Prostate gland (tissue), 2 donors: ENCODE results near the gene RIMBP3B. TPM values are rescaled to one million over a fixed set of nuclear protein-coding genes. Genes with fewer than 3 reads are reported as not detected.
"Not testable (repeated sequence)": the region's sequence is repeated elsewhere in the genome, so short reads cannot be mapped to it uniquely, and the experiment has no call there.

Experiments
- DNase-seq: peaks from one replicate; pipeline ENCODE4 v3.0.0-alpha.2; 2019; ENCODE audit warnings: low spot score
- H3K27ac ChIP-seq, 2 donors: fragments of 200-600 bp; sonication (generic); 2 replicates each; pipeline ENCODE4 v1.5.1; 2017 to 2019
- H3K27me3 ChIP-seq: fragments of 200-600 bp; sonication (generic); replicated peaks from 2 replicates; pipeline ENCODE4 v1.5.1; 2019; ENCODE audit not compliant: insufficient read depth
- H3K36me3 ChIP-seq, 2 donors: fragments of 200-600 bp; sonication (generic); 1 replicate in 1 of 2; 2 replicates in 1 of 2; pipeline versions ENCODE4 v1.5.1 to v1.8.1; 2017 to 2019
- H3K4me1 ChIP-seq: fragments of 200-600 bp; sonication (generic); replicated peaks from 2 replicates; pipeline ENCODE4 v1.5.1; 2019
- H3K4me3 ChIP-seq, 2 donors: fragments of 200-600 bp; sonication (generic); 2 replicates each; pipeline ENCODE4 v1.5.1; 2017 to 2019
- H3K9me3 ChIP-seq: fragments of 200-600 bp; sonication (generic); 2 replicates; pipeline ENCODE4 v1.5.1; 2017
- WGBS: methylation state at CpG from one replicate; pipeline ENCODE4 v1.1.5; 2018; 5-methylcytosine and 5-hydroxymethylcytosine counted together
- intact Hi-C: fragments of 100-400 bp; cut with DNase I; formaldehyde crosslinking; loops from one replicate; pipeline ENCODE4 v1.14.2; 2022
- small RNA-seq, 2 donors: library from RNA; depleted of rRNA; stranded (forward); fragments of <200 nt; gene quantifications; one replicate each; pipeline ENCODE3, GENCODE V24; 2016
- total RNA-seq, 2 donors: library from RNA; depleted of rRNA; stranded (reverse); fragments of >200 nt; gene quantifications; one replicate each; pipeline ENCODE4 v1.1.0, GENCODE V29; 2016

RIMBP3B gene
- total RNA-seq, 2 donors from 2014 or later: not detected

DNA sequence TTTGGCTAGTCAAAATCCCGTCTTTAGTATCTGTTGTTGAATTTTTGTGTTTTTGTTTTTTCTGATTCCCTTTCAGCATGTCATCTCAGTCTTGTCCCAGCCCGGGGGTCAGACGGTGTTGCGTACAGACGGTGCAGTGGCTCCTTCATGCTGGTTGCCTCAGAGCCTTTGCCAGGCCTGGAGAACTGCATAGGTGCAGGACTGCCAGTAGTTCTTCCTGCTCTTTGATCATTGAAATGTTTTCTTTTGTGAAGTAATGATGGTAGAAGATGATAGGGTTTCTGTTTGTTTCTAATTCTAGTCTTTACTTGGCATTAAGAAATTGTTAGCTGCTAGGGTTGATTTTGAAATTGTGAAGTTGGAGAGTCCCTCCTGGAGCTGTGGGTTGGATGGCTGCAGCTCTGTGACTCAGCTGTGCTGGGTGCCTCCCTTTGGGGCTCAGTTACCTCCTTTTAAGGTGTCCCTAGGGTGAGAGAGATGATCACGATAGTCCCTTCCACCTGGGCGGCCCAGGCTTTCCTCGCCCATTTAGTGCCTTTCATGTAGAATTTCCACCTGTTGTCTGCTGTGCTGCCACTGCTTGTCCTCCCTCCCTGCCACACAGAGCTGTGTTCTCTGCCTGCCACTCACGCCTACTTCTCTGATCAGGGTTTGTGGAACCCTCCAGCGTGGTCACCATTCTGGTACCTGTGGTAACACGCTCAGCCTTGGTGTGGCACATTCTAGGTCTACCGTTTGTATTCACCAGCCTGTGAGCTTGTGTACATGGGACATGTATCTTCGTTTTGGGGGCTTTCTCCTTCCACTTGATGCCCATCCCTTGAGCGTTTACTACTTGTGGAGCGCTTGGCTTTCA, 51.1 kb downstream of the RIMBP3B start:
- H3K27ac ChIP-seq, H3K4me3 ChIP-seq, H3K9me3 ChIP-seq, DNase-seq, H3K4me1 ChIP-seq, H3K27me3 ChIP-seq, H3K36me3 ChIP-seq, intact Hi-C loops: not testable (repeated sequence)
- WGBS: no CpG with 5 or more reads among the region's 15 CpGs

DNA sequence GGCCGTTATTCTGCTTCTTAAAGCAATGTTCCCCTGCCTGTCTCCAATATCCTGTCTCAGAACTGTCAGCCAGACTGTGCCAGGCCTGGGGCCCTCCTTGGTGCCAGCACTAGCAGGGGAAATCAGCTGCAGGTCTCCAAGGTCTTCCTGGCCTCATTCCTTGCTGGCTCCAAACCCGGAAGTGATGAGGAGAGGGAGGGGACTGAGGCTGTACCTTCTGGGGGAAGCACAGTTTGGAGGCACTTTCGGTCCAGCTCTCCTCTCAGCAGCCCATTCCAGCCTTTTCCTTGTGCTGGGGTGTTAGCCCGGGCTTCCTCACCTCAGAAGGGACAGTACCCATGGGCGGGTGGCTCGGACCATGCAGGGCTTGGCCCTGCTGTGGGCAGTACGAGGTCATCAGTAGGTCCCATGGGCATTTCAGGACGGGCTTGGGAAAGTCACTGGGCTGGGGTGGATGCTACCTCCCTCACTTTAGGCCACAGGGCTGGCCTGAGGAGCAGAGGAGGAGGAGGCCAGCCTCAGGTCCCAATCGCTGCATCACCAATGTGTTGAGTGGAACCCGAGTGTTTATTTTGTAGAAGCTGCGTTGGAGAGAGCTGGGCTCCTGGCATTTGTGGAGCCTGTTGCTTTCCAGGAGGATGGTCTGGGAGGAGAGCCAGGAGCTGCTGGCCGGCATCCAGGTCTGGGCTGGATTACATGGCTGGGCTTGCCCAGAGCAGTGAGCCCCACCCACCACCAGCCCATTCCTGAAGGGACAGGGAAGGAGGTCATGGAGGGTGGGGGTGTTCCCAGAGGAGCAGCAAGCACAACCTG, 52.7 kb downstream of the RIMBP3B start:
- H3K36me3 ChIP-seq, H3K4me3 ChIP-seq, intact Hi-C loops, H3K27me3 ChIP-seq, H3K9me3 ChIP-seq, H3K4me1 ChIP-seq, H3K27ac ChIP-seq: not testable (repeated sequence)
- DNase-seq: peak; percentile 2
- WGBS: 0% methylated on average over 2 of the region's 12 CpGs

DNA sequence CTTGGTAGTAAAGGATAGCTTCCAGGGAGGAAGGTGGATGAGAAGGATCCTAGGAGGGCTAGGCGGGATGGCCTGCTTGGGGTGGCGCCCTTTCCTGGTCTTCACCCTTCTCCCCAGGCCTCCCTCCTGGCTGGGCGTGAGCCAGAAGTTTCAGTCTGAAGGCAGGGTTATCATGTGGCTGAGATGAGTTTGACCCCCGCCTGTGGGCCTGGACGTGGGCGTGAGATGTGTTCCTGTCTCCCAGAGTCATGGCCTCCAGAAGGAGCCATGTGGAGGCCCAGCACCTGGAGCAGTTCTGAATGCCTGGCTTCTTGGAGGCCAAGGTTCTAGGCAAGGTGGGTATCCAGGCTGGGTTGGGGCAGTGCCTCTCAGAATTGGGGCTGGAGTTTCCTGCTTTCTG, 54.5 kb downstream of the RIMBP3B start:
- H3K27ac ChIP-seq, H3K4me1 ChIP-seq, H3K9me3 ChIP-seq, H3K27me3 ChIP-seq, H3K36me3 ChIP-seq, intact Hi-C loops, H3K4me3 ChIP-seq: not testable (repeated sequence)
- peak; percentile 0 for DNase-seq
- 86% methylated on average over 4 of the region's 6 CpGs for WGBS

Small RNA genes within 50 kb of the gene (small RNA-seq; reads per million reads assigned to genes)
- gene RF00492 (0 reads per million in 2 donors), gene RN7SKP63 (0 reads per million in 2 donors)

Other genes with a start within 250 kb of the RIMBP3B start
- 10 to 100 TPM in 1 of 2 donors, 1 to 10 TPM in 1; 2.3 to 16.8 TPM for gene HIC2, start 33.6 kb downstream of the RIMBP3B start, total RNA-seq
- 1 to 10 TPM in 1 of 2 donors, under 1 TPM in 1; 0.55 to 6.0 TPM for gene TMEM191C, start 83.6 kb downstream of the RIMBP3B start, total RNA-seq
- gene RIMBP3C, start 167.7 kb downstream of the RIMBP3B start, total RNA-seq: 1 to 10 TPM in 1 of 2 donors, under 1 TPM in 1; 0.14 to 6.4 TPM
- 10 to 100 TPM; 61.7 to 78.1 TPM for gene UBE2L3, start 184.0 kb downstream of the RIMBP3B start, total RNA-seq
- 10 to 100 TPM; 44.9 to 74.1 TPM for gene YDJC, start 246.3 kb downstream of the RIMBP3B start, total RNA-seq
- gene CCDC116, start 249.0 kb downstream of the RIMBP3B start, total RNA-seq: 1 to 10 TPM in 1 of 2 donors, under 1 TPM in 1; 0.27 to 3.1 TPM